SK-N-MC (cell line): Measurements from ENCODE around the gene EHBP1.

Experiments used
- EZH2 ChIP-seq: fragments of 200-600 bp; sonication (generic); IDR thresholded peaks from one replicate; pipeline ENCODE4 v1.6.1; 2017; ENCODE audit warnings: antibody characterized with exemption
- POLR2AphosphoS5 ChIP-seq: IDR thresholded peaks from 2 replicates; pipeline ENCODE4 v1.6.1; 2012; ENCODE audit warnings: mild to moderate bottlenecking, low read depth, low read length, borderline replicate concordance

DNA sequence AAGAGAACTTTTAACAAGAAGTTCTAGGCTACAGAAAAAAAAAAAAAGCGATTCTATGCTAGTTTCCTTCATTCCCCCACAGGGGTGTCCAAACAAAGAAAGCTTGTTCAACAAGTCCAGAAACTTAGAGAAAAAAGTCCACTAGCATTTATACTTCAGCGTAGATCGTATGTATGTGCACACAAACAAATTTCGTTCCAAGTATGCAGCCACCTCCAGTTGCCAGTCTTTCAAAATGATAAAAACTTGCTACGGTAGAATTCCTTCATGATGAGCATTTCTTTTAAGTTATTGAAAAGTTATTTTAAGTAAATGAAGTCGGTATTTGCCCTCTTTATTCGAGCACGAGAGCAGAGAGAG, 341.4 kb downstream of the EHBP1 start:
- TF ChIP-seq POLR2AphosphoS5 (no peak), EZH2 (no peak)
